GM19372 (cell line): ENCODE results near the gene SERPINB5.
"Not testable (repeated sequence)": the region's sequence is repeated elsewhere in the genome, so short reads cannot be mapped to it uniquely, and the experiment has no call there.

Experiments
- ATAC-seq: cut with Tn5 transposase; IDR thresholded peaks from one replicate; pipeline ENCODE4 v1.9.1; 2021; ENCODE audit warnings: mild to moderate bottlenecking, low read depth, moderate library complexity; ENCODE audit not compliant: unreplicated experiment

The SERPINB5 gene, protein sequence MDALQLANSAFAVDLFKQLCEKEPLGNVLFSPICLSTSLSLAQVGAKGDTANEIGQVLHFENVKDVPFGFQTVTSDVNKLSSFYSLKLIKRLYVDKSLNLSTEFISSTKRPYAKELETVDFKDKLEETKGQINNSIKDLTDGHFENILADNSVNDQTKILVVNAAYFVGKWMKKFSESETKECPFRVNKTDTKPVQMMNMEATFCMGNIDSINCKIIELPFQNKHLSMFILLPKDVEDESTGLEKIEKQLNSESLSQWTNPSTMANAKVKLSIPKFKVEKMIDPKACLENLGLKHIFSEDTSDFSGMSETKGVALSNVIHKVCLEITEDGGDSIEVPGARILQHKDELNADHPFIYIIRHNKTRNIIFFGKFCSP

DNA sequence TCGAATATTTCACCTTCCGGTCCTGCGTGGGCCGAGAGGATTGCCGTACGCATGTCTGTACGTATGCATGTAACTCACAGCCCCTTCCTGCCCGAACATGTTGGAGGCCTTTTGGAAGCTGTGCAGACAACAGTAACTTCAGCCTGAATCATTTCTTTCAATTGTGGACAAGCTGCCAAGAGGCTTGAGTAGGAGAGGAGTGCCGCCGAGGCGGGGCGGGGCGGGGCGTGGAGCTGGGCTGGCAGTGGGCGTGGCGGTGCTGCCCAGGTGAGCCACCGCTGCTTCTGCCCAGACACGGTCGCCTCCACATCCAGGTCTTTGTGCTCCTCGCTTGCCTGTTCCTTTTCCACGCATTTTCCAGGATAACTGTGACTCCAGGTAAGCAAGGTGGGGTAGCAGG is at the start of gene SERPINB5:
SERPINB5 (plus strand) TSS at position 291 of the 400 bp plus-strand sequence. CDS start 7,471 bp downstream, outside the sequence.
- ATAC-seq: no peak

DNA sequence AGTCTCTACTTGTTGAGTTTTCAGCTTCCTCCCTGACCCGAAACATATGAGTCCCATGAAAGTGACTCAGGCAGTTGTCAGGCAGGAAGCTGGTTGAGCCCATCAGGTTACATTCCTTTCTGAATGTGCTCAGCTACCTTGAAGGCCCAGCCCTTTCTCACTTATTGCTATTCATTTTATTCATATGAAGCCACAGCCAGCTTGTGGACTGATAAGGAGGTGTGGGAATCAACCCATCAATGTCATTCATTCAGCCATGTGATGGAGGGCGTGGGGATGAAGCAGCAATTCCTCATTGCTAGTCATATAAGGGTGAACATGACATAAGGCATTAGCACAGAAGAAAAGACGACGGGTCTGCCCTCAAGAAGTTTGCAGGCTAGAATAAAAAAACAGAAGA is 49.2 kb upstream of the SERPINB5 start:
- no peak for ATAC-seq

DNA sequence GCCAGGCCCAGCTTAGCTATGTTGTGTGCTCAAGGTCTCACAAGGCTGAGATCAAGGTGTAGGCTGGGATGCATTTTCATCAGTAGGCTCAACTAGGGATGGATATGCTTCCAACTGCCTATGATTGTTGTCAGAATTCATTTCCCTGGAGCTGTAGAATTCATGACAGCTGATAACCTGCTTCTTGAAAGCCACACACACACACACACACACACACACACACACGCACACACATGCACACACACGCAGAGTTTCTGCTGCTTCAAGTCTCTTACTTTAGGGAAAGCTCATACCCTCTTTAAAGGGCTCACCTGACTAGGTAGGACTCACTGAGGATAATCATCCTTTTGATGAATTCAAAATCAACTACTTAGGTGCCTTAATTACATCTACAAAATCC is 46.2 kb upstream of the SERPINB5 start:
- no peak for ATAC-seq

DNA sequence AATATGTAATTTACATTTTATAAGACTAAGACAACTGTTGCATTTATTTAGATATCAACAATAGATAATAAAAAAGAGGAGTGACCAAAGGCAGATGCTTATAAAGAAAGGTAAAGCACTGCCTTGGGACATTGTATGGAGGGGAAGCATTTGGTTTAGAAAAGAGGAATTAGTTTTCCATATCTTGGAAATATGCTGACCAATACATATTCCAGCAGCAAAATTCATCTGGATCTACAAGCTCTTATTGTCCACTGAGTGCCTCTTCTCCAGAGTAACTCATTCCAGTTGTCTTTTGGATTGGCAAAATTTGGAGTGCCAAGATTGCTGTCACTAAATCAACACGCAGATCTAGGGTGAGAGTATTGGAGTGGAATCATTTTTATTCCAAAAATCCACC is 45.6 kb upstream of the SERPINB5 start:
- no peak for ATAC-seq

DNA sequence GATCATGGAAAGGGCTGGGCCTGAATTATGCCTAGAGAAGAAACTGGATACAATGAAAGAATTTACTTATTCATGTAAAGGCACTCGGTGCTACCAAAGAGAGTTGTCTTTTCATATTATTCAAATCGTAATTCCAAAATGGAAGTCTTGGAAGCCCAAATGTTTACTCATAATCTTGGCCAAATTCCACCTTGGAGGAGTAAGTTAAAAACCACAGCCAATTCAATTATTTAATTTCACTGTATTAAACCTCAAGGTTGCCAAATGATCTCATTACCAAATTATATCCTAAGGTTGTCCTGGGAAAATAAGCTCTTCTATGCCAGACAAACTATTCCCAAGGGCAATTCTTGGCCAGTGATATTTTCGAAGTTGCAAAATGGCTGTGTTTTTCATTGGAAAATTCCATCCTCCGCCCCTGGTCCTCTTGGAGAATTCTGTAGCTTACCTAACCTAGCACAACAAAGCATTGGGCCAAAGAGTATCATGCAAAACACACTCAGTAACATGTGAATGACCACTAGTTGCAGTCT is 43.4 kb upstream of the SERPINB5 start:
- ATAC-seq: no peak

DNA sequence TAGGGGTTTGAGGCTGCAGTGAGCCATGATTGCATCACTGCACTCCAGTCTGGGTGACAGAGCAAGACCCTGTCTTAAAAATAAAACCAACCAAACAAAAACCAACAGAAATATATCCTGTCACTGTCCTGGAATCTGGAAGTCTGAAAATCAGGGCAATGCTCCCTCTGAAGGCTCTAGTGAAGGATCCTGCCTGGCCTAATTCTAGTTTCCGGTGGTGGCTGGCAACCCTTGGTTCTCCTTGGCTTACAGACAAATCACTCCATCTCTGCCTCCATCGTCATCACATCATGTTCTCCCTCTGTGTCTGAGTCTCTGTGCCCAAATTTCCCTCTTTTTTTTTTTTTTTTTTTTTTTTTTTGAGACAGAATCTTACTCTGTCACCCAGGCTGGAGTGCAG is 38.6 kb upstream of the SERPINB5 start:
- no peak for ATAC-seq

DNA sequence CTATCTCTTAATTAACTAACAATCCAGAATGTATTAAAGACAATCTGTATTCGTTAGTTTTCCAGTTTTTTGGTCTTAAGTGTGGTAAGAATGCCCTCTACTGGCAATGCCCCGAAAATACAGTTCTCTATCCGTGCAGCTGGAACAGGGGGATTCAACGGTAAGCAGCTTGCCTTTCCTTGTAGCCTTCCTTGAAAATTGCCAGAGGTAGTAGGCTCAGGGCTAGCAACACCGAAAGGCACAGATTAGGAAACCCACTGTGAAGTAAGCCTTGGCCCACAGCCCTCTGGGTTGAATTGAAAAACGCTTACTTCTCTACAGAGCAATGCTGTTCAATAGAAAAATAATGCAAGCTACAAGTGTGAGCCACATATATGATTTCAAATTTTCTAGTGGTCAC is 37.4 kb upstream of the SERPINB5 start:
- ATAC-seq: no peak

DNA sequence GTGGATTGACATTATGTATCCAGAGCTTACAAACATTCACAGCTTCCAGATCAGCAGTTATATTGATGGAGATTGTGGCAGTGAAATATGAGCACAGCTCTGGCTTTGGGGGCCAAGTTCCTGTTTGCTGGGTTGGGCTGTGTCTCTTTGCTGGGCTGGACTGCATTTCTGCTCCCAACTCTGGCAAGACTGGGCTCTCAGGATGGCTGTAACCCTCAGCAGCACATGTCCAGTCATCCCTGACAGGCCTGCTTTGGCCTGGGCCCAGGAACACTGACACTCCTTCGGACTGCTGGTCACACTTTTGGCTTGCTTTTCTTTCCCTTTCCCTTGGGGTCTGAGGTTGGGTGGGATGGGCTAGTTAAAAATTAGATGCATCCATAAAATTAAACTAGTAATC is 36.5 kb upstream of the SERPINB5 start:
- no peak for ATAC-seq

DNA sequence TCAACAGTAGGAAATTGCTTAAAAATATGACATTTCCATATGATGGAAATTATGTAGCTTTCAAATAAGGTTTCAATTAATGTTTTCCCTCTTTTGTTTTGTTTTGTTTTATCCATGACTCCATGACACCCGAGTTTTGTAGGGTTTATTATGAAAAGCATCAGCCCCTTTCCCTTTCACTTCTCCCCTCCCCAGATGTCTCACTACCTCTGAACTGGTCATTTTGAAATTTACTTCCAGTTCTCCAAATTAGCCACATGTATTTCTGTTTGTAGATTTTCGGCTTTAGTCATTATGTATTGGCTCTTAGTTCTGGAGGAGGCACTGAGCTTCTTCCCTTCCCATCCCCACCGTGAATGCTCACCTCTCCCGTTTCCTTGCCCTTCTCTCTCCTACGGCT is 35.9 kb upstream of the SERPINB5 start:
- ATAC-seq: no peak

DNA sequence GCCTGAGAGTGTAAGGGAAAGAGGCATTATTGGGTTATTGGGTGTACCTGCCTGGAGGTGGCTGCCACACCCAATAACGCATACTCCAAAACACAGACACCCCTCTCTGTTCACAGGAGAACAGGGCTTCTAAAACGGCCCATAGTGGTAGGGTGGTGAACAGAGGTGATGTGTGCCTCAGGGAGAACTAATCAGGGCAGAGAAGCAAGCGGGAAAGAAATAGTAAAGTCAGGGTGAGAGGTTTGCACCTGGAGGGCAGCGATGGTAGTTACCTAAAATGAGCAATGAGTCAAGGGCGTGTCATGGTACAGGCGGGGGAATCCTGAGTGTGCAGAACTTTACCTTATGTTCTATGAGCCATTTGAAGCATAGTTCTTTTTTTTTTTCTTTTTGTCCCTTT is 32.9 kb upstream of the SERPINB5 start:
- ATAC-seq: no peak

DNA sequence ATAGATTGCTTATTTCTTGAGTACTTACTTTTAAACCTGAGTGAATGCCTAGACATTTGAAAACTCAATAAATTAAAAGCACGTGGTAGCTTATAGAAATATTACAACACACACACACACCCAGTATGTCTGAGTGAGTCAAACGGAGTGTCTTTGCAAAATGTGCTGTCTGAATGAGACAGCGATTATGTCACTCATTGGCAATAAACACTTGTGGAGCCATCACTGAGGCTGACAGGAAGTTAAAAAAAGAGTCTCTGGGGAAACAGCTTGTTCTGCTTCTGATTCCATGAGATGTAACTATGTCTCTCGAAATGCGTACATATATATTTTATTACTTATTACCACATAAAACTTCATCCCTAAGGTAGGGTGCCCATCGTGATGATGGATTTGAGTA is 32.2 kb upstream of the SERPINB5 start:
- no peak for ATAC-seq

DNA sequence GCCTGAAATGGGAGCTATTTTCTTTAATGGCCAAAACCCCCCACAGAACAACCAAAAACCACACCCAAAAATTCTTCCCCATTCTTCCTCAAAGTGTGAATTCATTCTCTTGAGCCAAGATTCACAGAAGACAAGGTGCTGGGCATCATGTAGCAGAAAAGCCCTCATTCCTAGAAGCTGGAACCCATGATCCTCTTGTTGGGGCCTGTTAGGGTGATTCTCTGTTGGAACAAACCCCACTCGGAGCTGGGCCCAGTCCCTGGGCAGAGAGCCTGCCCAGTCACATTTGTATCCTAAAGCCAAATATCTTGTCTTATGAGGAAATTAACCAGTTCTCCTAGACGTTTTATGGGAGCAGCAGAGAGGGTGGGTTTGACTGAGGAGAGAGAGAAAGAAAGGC is 31.7 kb upstream of the SERPINB5 start:
- ATAC-seq: no peak

DNA sequence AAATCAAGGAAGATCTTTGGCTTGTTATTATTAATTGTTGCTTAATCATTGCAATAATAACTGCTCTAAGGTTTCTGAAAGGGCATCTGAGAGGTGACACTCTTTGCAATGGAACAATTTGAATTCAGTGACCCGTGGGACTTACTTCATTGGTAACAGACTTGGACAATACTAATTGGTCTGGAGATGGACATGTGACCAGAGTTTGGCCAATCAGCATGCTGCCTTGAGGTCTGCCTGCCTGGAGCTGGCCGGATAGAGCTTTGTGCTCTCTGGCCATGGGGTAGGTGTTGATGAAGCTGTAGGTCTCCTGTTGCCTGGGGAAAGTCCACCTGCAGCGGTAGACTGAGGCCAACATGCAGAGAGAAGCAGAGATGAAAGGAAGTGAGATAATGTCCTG is 30.5 kb upstream of the SERPINB5 start:
- ATAC-seq: no peak

DNA sequence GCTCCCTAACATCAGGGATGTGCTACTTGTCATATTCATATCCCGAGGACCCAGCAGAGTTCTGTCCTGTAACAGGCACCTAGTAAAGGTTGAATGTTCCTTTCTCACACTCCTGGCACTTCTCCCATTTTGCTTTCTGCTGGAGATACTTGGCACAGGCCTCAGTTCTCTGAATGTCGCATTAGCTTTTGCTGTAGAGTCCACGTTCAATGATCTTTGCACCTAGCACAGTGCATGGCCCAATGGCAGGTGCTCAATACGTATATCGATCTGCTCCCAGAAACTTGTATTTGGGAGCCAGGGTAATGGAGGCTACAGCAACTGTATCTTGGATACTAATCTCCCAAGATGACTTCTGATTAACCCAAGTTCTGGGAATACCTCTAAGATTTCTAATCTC is 29.7 kb upstream of the SERPINB5 start:
- ATAC-seq: no peak

DNA sequence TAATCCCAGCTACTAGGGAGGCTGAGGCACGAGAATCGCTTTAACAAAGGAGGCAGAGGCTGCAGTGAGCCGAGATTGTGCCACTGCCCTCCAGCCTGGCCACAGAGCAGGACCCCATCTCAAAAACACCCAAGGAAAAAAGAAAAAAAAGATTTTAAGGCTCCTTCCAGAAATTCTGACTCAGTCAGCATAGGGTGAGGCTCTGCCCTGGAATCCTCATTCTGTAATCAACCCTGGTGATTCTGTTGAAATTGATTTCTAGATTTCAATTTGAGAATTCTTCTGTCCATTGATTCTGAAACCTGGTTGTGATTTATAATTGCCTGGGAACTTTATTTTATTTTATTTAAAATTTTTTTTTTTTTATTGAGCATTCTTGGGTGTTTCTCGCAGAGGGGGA is 27.3 kb upstream of the SERPINB5 start:
- no peak for ATAC-seq

DNA sequence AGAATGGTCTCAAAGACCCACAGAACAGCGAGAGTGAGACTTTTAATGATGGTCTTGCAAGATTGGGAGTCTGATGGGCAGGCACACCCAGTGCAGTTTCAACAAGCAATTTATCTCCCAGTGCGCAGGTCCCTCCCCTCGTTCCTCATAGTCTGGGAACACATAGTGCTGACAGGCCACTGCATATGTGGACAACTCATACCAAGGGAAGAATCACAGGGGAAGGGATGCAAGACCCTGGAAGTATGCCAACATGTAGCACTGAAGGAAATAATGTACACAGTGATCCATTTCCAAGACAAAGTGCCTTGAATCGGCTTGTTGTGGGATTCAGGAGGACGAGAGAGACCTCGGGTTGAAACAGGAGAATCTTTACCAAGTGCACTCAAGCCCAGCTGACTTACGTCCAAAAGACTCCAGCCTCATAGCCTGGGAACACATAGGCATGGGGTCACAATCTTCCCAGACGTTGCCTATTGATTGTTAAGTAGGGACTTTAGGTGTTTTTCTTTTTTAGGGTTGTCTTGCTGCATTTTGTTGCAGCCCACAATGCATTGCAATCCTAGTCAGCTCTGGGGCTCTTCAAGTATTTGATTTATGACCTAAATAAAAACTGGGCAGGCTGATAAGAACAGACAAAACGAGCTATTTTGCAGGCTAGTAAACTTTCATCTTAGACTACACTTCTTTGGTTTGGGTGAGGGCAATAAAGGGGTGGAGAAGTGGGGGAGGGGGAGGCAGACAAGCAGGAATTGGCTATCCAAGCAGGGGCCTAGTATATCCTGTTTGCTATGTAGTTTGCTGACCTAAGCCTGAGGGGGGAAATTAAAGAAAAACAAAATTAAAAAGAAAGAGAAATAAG is 24.7 kb upstream of the SERPINB5 start:
- ATAC-seq: no peak

DNA sequence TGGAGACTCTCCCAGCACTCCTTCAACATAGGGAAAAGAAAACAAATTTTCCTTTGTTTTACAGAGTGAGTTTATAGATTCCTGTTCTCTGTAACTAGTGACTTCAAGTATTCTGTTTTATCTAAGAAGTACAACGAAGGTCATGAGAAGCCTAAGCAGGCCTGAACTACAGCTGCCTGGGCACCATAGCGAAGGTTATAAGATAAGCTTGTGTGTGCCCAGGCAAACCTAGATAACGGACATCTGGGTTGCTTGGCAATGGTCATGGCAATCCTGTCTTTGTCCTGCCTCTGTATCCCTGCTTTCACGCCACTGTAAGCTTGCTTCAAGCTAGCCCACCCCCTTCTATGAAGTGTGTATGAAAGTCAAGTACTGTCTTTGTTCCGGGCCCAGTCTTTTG is 24.0 kb upstream of the SERPINB5 start:
- not testable (repeated sequence) for ATAC-seq

DNA sequence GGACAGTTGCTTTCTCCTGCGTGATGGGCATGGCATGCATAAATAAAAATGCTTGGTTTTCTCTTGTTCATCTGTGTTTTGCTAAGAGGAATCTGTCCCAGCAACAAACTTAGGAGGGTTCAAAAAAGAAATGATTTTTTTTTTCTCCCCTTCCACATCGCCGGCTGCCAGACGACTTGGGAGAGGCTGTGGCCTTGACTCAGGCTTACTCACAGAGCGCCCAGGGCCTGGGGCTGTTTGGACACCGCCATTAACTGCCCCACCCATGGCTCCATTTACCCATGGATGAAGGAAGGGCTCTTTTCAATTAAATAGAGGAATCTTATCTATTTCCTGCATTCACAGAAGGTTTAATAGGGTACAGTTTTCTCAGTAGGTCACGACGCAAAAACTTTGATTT is 22.3 kb upstream of the SERPINB5 start:
- ATAC-seq: no peak

DNA sequence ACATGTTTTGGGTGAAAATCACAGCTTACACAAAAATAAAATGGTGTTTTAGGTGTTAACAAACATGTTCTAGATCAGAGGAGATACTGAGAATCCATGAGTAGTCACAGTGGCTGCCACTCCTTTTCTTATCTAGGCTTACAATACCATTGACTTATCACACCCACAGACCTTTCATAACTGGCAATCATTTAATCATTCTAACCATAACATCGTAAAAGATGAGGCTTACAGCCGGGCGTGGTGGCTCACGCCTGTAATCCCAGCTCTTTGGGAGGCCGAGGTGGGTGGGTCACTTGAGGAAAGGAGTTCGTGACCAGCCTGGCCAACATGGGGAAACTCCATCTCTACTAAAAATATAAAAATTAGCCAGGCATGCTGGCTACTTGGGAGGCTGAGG is 18.8 kb upstream of the SERPINB5 start:
- ATAC-seq: no peak

DNA sequence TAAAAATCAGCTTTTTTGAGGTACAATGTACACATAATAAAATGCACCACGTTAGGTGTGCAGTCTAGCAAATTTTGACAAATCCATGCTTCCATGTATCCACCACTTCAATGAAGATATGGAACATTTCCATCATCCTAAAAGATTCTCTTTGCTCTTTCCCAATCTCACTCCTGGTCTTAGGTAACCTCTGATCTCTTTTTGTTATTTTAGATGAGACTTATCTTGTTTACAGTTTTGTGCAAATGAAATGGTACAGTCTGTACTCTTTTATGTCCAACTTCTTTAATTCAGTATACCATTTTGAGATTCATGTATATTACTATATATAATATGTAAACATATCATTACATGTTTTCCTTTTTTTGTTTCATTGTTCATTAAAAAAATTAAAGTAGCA is 16.3 kb upstream of the SERPINB5 start:
- ATAC-seq: no peak

DNA sequence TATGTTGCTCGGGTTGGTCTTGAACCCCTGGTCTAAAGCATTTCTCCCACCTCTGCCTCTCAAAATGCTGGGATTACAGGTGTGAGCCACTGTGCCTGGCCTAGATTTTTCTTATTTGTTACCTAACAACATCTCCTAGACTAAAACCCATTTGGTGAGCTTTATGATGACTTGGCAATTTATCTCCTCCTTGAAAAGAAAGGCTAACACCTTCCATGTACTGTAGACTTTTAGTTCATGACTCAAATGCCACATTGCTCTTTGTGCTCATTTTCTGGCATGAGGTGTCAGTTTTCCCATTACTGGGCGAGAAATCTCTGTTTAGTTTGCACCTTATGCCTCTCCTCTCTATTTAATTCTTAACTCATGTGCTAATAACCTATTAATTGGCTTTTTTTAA is 12.3 kb upstream of the SERPINB5 start:
- ATAC-seq: no peak

DNA sequence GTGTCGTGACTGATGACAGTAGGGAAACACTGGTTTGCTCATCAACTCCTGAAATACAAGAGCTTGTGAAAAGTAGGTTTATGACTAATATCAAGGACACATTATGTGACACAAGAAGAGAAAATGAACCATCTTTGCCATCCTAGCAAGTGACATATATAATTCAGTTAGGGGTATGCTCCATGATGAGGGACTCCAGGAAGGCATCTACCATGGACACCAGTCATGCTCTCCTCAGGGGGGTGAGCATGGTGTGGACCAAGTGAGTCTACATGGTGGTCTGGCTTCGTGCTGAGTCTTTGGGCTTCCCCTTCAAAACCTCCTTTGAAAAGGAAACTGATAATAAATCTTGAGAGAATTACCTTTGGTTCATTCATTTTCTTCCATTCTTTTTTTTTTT is 11.7 kb upstream of the SERPINB5 start:
- ATAC-seq: no peak
